Measurements from ENCODE around the gene S1PR5. TPM values are rescaled to one million over a fixed set of nuclear protein-coding genes. Genes with fewer than 3 reads are reported as not detected.

Gene S1PR5
- total and polyA plus RNA-seq, 9 of the 15 experiments (the other 6 are each of a cell fraction or from before 2014, with no cell fraction given) = 0.03 to 0.54 (median 0.35) TPM; not detected in 4

GRCh38 chr19:10543420-10544241 lies 26.4 kb upstream of the S1PR5 start, which contains the start of gene ATG4D (continued):
- no peak for TF ChIP-seq NCOA2 (IDR thresholded peaks at IDR 0.05; ENCODE audit: partially characterized antibody in 2 of 2)
- TF ChIP-seq KDM1A (IDR thresholded peaks at IDR 0.05) = peak in 1 of 2 experiments; percentile 76; a peak in 3 of 4 replicates
- no peak for TF ChIP-seq ZNF354B (CRISPR knock-in tag; IDR thresholded peaks at IDR 0.05)
- TF ChIP-seq ZFP30 (CRISPR knock-in tag; IDR thresholded peaks at IDR 0.05; ENCODE audit: borderline replicate concordance) = no peak
- no peak; the same call in 1 of the 2 replicates for TF ChIP-seq ETS1 (conservative IDR thresholded peaks at IDR 0.05; ENCODE audit: control insufficient read depth, low read depth, low read length)
- no peak for TF ChIP-seq MITF (IDR thresholded peaks at IDR 0.05)
- TF ChIP-seq SAFB2 (IDR thresholded peaks at IDR 0.05; ENCODE audit: borderline replicate concordance, low read depth, low read length, severe bottlenecking) = no peak
- no peak for TF ChIP-seq ZNF699 (CRISPR knock-in tag; IDR thresholded peaks at IDR 0.05; ENCODE audit: insufficient replicate concordance)
- TF ChIP-seq EZH2 (IDR thresholded peaks at IDR 0.05; ENCODE audit: borderline replicate concordance, low read depth, low read length) = no peak
- no peak for TF ChIP-seq RBM15 (IDR thresholded peaks at IDR 0.05; ENCODE audit: insufficient read depth, low read length)
- peak; percentile 66; the same call in 1 of the 2 replicates for TF ChIP-seq PHB2 (IDR thresholded peaks at IDR 0.05; ENCODE audit: low read depth)
- TF ChIP-seq HNRNPUL1 (IDR thresholded peaks at IDR 0.05; ENCODE audit: low read length) = no peak
- TF ChIP-seq RUNX1 (IDR thresholded peaks at IDR 0.05; ENCODE audit: low read depth) = no peak; the same call in 1 of the 2 replicates
- TF ChIP-seq SOX6 (IDR thresholded peaks at IDR 0.05) = peak; percentile 69; the same call in 1 of the 2 replicates
- no peak for TF ChIP-seq ZNF224 (CRISPR knock-in tag; IDR thresholded peaks at IDR 0.05)
- no peak for TF ChIP-seq HDAC3 (IDR thresholded peaks at IDR 0.05; ENCODE audit: borderline replicate concordance, partially characterized antibody)
- 0 out of 2 replicates have a peak, but pooled peaks have one; percentile 35 for TF ChIP-seq NBN (IDR thresholded peaks at IDR 0.05; ENCODE audit: low read depth)
- no peak for TF ChIP-seq GTF2B (IDR thresholded peaks at IDR 0.05; ENCODE audit: extremely low read depth, insufficient read length)
- TF ChIP-seq RBM14 (IDR thresholded peaks at IDR 0.05; ENCODE audit: borderline replicate concordance, insufficient read depth, low read depth, low read length) = no peak
- no peak for TF ChIP-seq CREB5 (CRISPR knock-in tag; IDR thresholded peaks at IDR 0.05)

All from K562 (cell line).